Medulla oblongata (tissue), 1 donor: ENCODE data around the gene PROSER1.
"Not testable (repeated sequence)": the region's sequence is repeated elsewhere in the genome, so short reads cannot be mapped to it uniquely, and the experiment has no call there.

Experiments used
- DNase-seq: peaks from one replicate; pipeline ENCODE4 v3.0.0-alpha.2; 2015; ENCODE audit errors: extremely low spot score

Gene PROSER1

DNA sequence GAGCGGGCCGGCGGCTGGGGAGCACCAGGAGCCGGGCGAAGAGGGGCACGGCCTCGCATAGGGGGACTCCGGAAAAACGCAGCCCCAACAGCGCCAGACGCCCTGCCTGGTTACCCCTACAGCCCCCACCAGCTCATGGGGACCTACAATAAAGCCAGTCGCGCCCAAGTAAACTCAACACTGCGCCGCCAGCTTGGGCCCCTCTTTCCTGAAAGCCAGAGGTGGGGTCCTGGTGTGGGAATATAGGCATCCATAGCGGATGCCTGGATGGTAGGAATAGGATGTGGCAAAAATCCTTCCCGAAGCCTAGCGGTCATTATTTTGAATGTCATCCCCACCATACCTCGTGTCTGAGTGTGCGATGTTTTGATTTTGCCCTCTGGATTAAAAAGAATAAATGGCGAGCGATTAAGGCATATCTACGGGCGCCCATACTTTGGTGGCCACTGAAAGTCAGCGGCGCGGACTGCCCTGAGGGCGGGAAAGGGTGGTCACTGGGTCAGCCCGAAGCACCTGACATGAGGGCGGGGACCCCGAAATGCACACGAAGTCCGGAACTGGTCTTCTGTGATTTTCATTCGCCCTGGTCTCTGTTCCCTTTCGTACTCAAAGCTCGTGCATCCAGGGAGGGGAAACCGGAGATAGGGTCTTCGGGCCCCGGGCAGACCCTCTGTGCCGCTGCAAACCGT, at the start of gene PROSER1, which contains the start of gene NHLRC3:
PROSER1 (minus strand) TSS at position 210 of the 689 bp plus-strand sequence. CDS start 847 bp downstream, outside the sequence.
NHLRC3 (plus strand) TSS at position 577 of the 689 bp plus-strand sequence. CDS start 184 bp downstream, outside the sequence.
- peak; percentile 97 for DNase-seq

DNA sequence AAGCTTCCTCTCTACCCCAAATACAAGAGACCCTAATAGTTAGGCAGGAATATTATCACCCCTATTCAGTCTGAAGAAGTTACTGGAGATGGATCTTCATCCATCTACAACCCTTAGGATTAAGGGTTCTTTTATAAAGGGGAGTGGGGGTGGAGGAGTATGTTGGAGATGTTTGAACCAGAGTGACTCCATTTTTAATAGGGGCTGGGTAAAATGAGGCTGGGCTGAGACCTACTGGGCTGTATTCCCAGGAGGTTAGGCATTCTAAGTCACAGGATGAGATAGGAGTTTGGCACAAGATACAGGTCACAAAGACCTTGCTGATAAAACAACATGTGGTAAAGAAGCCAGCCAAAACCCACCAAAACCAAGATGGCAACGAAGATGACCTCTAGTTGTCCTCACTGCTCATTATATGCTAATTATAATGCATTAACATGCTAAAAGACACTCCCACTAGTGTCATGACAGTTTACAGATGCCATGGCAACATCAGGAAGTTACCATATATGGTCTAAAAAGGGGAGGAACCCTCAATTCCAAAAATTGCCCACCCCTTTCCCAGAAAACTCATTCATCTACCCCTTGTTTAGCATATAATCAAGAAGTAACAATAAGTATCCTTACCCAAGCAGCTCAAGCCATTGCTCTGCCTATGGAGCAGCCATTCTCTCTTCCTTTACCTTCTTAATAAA, 48.5 kb upstream of the PROSER1 start:
- DNase-seq: not testable (repeated sequence)

GRCh38 chr13:39073983-39074382, 36.1 kb upstream of the PROSER1 start:
- DNase-seq: no peak

DNA sequence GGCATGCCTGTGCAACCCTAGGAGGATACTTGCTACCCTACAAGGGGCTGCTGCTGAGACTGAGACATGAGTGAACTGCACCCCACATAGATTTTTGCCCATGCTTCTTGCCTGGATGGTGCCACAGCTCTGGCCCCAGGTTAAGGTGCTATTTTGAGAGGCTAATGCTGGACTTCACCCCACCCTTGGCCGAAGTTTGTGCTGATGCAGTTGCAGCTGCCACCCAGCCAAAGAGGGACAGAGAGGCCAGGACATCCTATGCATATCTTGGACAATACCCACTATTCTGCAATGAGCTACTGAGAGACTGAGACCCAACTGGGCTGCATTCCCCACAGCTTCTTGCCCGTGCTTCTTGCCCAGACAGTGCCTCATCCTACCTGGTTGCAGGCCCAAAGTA, 35.0 kb upstream of the PROSER1 start:
- no peak for DNase-seq

DNA sequence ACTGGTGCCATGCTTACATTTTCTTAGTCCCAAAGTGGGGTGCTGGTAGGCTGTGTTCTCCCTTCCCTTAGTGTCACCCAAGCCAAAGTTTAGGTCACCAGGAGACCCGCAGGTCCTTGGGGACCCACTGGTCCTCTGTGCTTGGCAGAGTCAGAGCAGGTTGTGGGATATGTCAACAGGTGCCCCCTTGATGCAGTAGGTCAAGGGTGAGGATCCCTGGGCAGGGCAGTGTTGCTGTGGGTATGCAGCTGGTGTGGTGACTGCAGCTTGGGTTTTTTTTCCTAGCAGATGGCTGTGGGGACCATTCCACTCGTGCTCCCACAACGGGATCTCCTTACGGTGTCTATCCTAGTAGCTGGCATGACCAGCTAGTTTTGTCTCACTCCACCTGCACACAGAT, 24.1 kb upstream of the PROSER1 start:
- no peak for DNase-seq

GRCh38 chr13:39058040-39058439, 20.2 kb upstream of the PROSER1 start:
- DNase-seq: no peak

DNA sequence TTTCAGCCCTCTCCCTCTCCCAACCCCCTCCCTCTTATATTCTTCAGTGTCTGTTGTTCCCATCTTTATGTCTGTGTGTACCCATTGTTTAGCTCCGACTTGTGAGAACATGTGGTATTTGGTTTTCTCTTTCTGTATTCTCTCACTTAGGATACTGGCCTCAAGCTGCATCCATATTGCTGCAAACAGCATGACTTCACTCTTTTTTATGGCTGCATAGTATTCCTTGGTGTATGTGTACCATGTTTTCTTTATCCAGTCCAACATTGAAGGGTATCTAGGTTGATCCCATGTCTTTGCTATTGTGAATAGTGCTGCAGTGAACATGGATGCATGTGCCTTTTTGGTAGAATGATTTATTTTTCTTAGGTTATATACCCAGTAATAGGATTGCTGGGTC, 18.1 kb upstream of the PROSER1 start:
- no peak for DNase-seq

GRCh38 chr13:39054112-39054511, 16.2 kb upstream of the PROSER1 start:
- peak; percentile 18 for DNase-seq

DNA sequence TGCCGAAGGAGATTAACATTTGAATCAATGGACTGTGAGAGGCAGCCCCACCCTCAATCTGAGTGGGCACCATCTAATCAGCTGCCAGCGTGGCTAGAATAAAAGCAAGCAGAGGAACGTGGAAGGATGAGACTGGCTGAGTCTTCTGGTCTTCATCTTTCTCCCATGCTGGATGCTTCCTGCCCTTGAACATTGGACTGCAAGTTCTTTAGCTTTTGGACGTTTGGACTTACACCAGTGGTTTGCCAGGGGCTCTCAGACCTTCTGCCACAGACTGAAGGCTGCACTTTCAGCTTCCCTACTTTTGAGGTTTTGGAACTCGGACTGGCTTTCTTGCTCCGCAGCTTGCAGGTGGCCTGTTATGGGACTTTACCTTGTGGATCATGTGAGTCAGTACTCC, 15.1 kb upstream of the PROSER1 start:
- DNase-seq: peak; percentile 21

DNA sequence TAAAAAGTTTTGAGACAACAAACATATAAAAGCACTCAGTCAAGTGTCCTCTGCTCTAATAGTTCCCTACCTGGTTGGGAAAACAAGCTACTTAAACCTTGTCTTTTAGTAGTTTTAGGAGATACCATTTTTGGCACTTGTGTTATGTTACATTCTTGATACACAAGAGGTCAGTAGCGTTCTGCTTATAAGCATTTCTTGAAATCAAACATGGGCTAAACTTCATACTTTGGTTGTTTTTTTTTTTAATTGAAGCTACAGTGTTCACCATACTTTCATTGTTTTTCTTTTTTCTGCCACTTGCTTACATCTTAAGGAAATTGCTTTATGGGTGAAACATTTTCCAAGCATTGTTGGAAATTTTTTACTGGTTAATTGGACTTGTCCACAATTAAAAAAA, 13.3 kb upstream of the PROSER1 start:
- peak; percentile 70 for DNase-seq

DNA sequence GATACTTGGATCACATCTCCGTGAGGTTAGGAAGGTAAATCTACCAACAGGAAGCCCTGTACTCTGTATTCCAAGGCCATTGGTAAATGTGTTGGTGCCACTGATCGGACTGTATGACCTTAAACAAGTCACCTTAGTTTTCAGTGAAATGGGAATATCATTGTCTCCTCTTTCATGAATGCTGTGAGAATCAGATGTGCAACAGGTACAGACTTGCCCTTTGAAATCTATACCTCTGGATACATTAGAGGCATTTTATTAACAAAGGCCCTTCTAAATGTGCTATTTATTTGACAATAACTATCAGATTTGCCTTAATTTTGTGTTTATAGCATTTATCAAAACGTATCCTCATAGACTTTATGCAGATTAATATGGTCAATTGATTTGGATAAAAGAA, 11.4 kb upstream of the PROSER1 start:
- no peak for DNase-seq

GRCh38 chr13:39048806-39049205, 10.9 kb upstream of the PROSER1 start:
- DNase-seq: no peak

- DNase-seq: no peak
Measured at GRCh38 chr13:39047560-39047959, 9.7 kb upstream of the PROSER1 start.

DNA sequence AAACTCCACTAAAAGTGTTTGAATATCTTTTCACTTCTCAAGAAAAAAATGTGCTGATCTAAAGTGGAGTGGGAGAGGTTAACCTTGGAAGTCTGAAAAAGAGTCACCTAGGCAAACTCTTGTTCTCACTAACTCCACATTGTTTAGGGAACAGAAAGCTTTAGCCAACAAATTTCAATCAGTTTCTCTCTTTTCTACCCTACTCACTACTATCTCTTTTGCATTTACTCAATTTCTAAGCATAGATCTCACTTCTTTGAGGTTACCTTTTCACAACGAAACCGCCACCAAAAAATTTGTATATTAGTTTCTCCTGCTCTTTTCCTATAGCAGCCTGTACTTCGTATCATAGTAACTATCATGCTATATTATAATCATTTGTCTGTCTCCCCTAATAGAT, 6.6 kb upstream of the PROSER1 start:
- no peak for DNase-seq

DNA sequence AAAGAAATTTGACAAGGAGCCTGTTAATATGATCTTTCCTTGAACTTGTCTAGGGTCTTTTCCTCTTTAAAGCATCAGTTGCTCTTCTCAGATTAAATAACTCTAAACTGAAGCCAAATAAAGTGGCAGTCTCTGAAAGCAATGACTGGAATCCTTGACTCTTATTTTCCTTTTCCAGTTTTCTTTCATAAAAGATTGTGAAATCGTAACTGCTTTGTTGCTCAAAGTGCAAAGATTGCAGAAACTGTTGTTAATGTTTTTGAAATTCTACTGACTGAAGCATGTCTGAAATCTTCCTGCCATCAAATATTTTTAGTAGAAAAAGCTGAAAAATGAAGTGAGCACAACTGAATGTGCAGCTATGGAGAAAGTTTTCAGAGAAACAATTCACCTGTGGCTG, 2.3 kb upstream of the PROSER1 start:
- no peak for DNase-seq

GRCh38 chr13:39039041-39039440, 1.2 kb upstream of the PROSER1 start:
- DNase-seq: no peak

- no peak for DNase-seq
Measured at GRCh38 chr13:39038569-39039030, 711 bp upstream of the PROSER1 start.

- peak; percentile 22 for DNase-seq
Measured at GRCh38 chr13:39037410-39037879, 444 bp downstream of the PROSER1 start.

- no peak for DNase-seq
Measured at GRCh38 chr13:39036212-39036611, 1.7 kb downstream of the PROSER1 start.

DNA sequence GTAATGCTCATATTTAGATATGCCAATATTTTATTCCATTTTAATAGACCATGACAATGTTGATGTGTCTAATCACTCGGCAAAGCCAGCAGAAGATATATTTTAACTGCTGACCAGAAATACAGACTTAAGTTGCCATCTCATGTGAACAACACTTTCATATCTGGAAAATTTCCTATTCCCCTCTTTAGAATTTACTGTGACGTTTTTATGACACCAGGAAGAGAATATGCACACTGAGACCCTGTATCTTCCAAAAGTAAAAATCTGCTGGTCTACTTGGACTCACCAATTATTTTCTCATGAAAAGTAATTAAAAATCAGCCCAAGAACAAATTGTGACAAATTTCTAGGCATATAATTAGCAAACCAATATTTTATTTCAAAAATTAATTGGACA, 2.1 kb downstream of the PROSER1 start:
- no peak for DNase-seq

- DNase-seq: no peak
Measured at GRCh38 chr13:39035204-39035603, 2.7 kb downstream of the PROSER1 start.

GRCh38 chr13:39034085-39034484, 3.8 kb downstream of the PROSER1 start:
- no peak for DNase-seq

DNA sequence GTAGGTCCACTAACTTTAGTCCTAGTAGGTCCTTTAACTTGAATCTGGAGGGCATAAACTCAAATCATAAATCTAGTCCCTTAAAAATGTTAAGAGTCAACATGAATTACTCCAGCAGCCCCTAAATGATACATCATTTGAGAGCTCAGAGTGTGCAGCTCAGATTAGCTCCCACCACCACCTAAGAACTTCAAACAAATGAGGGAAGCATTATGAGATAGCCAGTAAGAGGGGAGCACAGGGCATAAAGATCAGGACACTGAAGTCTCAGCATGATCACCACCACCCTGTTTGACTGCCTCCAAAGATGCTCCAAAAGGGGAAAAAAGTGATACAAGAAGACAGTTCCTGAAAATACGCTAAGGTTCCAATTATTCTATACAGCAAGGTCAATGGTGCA, 5.7 kb downstream of the PROSER1 start:
- DNase-seq: no peak
